NCI-H526 treated with DMSO at 0.1 percent for 48 hours (cell line): ENCODE data around the gene FATE1.

Experiments used
- DNase-seq: peaks from one replicate; lab custom pipeline; 2025; lab: John Stamatoyannopoulos, UW

Gene FATE1

DNA sequence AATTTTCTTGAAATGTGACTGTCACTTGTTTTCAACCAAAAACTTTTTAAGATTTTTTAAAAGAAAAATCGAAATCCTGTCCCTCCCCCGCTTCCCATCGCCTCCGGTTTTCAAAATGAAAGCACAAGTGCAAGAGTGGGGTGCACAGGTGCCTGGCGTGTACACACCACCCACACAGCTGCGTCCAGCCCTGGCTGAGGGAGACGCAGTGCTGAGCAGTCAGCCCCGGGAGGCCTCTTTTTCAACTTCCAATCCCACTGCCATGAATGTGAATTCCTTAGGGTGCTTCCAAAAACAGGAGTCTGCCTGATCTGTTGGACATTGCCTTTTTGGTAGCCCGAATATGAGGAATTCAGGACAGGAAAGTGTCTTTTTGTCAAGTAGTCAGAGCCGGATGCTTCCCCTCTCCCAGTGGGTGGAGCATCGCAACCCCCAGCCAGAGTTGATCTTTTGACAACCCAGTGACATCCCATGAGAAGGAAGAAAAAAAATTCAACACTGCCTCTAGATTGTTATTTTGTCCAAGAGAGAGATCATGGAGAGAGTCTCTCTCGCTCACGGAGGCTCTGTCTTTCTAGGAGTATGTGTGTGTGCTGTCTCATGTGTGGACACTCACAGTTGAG is 11.7 kb upstream of the FATE1 start:
- DNase-seq = no peak

- DNase-seq = no peak
Observed at GRCh38 chrX:151708821-151709220, 7.0 kb upstream of the FATE1 start.

- no peak for DNase-seq
Observed at GRCh38 chrX:151710457-151710856, 5.4 kb upstream of the FATE1 start.

DNA sequence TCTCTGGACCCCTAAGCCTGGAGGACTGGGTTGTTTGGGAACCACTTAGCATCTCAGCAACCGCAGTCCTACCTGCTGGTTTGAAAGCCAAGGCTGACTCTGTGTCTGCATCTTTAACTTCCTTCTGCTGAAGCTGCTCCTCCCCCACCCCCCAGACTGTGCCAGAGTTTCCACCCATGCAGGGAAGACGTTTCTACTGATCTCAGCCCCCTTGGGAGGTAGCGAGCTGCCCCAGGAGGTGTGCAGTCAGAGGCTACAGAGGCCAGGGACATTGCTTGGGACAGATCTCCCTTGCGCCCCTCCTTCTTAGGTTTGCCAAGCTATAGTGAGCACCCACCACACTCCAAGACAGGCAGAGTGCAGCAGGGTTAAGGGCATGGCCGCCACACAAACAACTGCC is 4.7 kb upstream of the FATE1 start:
- DNase-seq = no peak

GRCh38 chrX:151711787-151712186 is 4.0 kb upstream of the FATE1 start:
- no peak for DNase-seq

GRCh38 chrX:151712253-151712652 is 3.6 kb upstream of the FATE1 start:
- no peak for DNase-seq

GRCh38 chrX:151713849-151714248 is 2.0 kb upstream of the FATE1 start:
- no peak for DNase-seq

DNA sequence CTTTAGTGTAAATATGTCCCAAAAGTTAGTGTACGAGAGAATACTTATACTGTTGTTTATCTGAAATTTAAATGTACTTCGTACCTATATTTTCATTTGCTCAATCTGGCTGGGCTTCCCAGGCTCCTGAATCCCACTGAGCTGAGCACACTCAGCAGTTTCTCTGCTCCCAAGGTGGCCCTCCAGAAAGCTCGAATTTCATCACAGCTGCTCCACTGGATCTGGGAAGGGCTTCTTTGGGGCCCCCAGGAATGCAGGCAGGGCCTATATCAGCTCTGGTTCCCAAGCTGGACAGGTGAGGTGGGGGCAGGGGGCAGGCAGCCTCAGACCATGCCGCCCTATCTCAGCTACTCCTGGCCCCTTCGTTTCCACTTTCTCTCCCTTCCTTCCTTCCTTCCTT is 1.5 kb upstream of the FATE1 start:
- no peak for DNase-seq

DNA sequence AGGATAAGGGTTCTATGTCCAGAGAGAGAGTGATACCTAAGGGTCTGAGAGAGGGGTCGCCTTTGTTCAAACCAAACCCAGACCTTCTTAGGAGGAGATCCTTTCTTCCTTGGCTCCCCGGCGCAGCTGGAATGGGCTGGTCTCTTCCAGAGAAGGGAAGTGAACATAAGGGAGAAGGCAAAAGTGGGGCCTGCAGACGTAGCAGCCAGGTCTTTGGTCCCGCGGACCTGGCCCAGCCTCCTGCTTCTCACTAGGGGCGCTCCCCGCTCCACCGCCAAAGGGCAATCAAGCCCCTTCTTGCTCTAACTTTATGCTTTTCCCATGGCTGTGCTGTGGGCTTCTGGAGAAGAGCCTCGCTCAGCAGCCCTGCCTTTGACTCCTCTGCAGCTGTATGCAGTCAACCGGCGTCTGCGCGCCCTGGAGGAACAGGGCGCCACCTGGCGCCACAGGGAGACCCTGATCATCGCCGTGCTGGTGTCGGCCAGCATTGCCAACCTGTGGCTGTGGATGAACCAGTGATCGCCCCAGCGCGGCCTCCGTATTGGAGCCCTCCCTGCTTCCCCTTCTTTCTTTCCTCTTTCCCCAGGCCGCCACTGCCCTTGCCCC is 6.5 kb downstream of the FATE1 start:
- no peak for DNase-seq

DNA sequence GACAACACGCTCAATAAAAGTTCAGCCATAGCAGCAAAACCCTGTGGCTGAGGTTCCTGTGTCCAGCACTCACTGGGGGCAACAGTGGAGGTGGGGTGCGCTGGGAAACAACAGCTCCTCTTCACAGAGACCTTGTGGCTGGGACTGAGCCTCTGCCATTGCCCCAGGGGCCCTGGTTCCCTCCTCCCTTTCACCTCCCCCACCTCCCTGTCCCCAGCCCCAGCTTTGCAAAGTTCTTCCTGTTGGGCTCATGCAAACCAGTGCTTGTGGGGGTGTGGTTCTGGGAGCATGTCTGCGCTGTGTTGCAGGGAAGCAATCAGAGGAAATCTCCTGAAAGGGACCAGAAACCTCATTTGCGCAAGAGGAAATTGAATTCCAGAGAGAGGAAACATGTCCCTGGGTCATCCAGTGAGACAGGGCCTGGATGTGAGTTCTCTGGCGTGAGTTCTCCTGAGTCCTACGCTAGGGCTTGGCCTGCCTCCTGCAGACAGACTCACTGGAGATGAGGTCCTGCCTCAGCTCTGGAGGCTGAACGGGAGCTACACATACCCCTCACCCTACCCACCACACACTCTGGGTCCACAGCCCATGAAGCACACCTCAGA is 7.4 kb downstream of the FATE1 start:
- DNase-seq = no peak

DNA sequence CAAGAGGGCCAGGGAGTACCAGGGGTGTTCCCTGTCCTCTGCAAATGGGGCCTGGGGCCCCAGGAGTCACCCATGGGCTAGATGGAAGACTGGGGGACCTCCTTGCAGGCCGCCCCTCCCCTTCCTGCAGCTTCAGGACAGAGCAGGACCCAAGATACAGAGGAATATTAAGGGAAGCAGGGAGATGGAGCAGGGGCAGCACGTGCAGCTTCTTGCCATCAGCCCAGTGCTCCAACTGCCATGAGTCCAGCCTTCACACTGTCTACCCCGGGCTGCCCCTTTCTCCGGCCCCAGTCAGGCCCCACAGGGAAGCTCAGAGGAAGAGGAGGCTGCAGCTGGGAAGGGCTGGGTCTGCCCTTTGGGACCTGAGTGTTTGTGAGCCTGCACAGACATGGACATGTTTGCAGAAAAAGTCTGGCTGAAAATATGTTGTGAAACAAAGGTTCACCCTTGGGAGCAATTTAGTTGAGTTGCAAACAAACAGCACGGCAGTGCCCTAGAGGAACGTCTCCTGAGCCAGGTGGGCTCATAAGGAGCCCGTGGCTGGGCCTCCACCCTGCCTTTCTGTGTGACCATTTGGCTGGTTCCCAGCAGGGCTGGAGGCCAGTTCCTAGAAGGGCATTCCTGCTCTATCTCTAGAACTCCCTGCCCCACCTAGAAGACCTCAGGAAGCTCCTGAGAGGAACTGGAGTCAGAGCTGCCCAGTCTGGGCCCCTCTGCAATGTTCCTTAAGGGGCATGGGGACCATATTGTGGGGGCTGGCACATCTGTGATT is 8.9 kb downstream of the FATE1 start:
- no peak for DNase-seq

GRCh38 chrX:151725338-151725614 is 9.4 kb downstream of the FATE1 start:
- no peak for DNase-seq

- no peak for DNase-seq
Observed at GRCh38 chrX:151726751-151727150, 10.9 kb downstream of the FATE1 start.

DNA sequence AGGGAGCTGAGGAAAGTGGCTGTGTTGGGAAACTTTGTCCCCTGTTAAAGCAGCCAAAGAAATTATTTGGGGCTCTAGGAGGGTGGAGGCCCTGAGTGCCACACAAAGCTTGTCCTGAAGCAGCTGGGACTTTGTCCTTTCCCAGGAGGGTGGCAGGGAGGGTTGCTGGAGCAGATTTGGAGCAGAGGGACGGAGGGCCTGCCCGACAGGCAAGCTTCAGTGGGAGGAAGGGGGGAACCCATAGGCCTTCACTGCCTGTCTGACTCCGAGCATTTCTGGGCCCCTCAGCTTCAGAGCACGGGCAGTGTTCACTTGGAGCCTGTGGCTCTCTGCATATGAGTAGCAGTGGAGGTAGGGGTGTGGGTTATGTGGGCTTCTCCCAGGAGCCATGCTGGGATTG is 11.5 kb downstream of the FATE1 start:
- no peak for DNase-seq

DNA sequence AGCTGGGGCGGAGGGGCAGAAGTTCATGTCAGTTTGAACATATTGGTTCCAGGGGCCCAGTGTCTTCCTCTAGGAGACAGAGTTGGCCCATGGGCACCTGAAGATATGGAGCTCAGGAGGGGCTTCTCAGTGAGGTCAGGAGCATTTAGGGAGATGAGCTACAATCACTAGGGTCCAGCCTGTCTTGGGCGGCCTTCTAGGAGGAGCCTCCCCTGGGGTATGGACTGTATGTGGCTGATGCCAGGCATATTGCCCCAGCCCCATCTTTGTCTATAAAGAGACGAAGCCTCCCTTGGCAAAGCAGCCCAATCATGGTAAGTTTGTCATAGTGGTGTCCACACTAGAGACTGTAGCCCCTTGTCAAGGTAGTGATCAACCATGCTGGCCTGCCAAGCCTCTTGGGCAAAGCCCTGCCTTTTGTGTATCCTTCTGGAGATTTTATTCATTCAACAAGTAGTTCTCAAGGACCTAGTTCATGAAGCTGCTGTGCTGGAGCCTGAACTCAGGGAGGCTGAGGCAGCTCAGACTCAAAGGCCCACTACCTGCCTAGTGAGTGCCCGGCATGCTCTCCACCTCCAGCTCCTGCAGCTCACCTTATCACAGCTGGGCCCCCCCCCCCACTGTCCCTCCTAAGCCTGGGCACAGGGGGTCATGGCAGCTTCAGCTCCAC is 13.4 kb downstream of the FATE1 start:
- DNase-seq = no peak

DNA sequence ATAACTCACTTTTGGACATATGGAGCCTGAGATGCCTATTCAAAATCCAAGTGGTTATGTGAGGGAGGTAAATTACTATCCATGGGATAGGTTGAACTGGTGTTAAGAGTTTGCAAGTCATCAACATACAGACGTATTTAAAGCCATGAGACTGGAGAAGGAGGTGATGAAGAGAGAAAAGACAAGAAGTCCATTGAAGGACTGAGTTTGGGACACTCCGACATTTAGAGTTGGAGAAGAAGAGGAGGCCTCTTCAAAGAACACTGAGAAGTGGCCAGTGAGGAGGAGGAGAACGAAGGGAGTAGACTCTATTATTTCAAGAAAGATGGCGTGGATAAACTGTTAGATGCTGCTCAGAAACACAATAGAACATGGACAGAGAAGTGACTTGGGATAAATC is 18.6 kb downstream of the FATE1 start, which contains the start of gene CNGA2:
TSS of gene CNGA2 (plus strand) at position 301 of the 400 bp plus-strand sequence. CDS start 3,738 bp downstream, outside the sequence.
- no peak for DNase-seq

- no peak for DNase-seq
Observed at GRCh38 chrX:151735219-151735618, 19.4 kb downstream of the FATE1 start.

- DNase-seq = no peak
Observed at GRCh38 chrX:151736685-151737084, 20.9 kb downstream of the FATE1 start.

DNA sequence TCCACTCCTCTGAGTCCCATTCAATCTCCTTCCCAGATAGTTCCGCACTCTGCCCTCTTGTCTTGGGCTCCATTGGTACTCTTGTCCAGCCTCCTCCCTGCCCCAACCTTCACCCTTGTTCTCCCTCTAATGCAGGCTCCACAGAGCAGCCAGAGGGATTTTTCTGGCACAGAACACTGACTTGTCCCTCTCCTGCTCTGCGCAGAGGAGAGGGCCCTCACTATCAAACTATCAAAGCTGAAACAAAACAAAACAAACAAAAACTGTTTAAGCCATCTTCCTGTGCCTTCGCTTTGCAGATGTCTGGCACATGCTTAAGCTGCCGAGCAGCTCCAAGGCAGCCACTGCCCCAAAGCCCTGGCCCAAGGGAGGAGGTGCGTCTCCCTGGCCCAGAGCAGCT is 21.7 kb downstream of the FATE1 start:
- DNase-seq = no peak

DNA sequence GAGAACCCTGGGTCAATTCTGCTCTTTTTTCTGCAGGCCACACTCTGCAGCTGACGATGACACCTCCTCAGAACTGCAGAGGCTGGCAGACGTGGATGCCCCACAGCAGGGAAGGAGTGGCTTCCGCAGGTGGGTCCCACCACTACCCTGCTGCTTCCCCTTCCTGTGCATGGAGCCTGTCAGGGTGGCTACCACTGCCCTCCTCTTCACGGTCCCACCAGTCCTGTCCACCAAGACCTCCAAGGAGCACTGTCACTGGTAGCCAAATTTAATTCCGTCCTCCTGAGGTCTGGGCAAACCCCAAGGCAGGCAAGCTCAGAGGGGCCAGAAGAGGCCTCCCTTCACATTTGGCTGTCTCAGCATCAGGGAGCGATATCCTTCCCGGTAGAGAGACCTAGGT is 22.9 kb downstream of the FATE1 start:
- no peak for DNase-seq

DNA sequence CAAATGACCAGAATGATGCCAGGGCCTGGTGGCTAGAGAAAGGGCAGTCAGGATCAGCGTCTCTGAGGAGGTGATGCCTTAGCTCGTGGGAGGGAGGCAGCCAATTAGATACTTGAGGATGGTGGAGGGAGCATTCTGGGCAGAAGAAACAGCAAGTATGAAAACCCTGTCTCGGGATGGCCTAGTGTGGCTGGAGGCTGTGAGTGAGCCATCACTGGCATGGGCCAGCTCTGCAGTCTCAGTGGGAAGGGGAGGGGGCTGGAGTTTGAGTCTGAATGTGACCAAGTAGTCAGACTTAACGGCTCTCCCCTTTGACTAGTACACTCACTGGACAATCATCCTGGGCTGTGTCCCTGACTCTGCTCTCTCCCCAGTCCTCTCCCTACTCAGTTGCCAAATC is 25.8 kb downstream of the FATE1 start:
- no peak for DNase-seq

DNA sequence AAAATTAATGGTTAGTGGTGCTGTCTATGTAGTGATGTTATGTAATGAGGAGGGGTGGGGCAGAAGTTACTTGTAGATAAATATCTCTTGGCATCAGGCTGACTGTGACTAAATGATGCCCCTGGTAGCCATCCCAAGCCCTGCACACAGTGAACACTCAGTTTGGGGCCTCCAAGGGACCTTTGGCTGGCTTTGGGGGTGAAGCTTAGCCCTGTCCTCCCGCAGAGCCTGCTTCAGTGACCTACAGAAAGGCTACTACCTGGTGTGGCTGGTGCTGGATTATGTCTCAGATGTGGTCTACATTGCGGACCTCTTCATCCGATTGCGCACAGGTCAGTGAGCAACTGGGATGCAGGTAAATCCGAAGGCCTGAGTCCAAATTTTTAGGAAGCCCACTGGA is 26.5 kb downstream of the FATE1 start:
- no peak for DNase-seq
